ENCODE results near the gene SETSIP. TPM values are rescaled to one million over a fixed set of nuclear protein-coding genes. Genes with fewer than 3 reads are reported as not detected.
A peak's percentile ranks its signal among the peaks of the same experiment; 100 is the strongest.
"Not testable (repeated sequence)": the region's sequence is repeated elsewhere in the genome, so short reads cannot be mapped to it uniquely, and the experiment has no call there.

The SETSIP gene
- total RNA-seq, 2 experiments from 2014 or later: not detected

- POLR2A ChIA-PET: no interaction called here
- Mint-ChIP-seq H3K4me3 (no peak overlapping the region), H3K27ac (no peak overlapping the region), H3K4me1 (no peaks in the 10 kb centered on the region), H3K27me3 (peaks cover 5% of the 10 kb centered on the region), H3K9me3 (no peaks in the 10 kb centered on the region), H3K36me3 (ENCODE audit: low read depth) (no peaks in the 10 kb centered on the region)
- no peak for DNase-seq
- CTCF ChIA-PET: interaction anchor here (0.9 kb wide), 1 partner anchor 10 kb away, joined by 3 read pairs; no protein-coding TSS in a partner anchor
Measured at GRCh38 chr1:92040971-92041370, 34.2 kb downstream of the SETSIP start.

GRCh38 chr1:92038695-92039346, 36.4 kb downstream of the SETSIP start:
- H3K4me1 Mint-ChIP-seq: no peaks in the 10 kb centered on the region
- no peak overlapping the region for H3K27ac Mint-ChIP-seq
- H3K9me3 Mint-ChIP-seq: no peaks in the 10 kb centered on the region
- no peaks in the 10 kb centered on the region for H3K36me3 Mint-ChIP-seq (ENCODE audit: low read depth)
- CTCF ChIA-PET: interaction anchor here (1.0 kb wide), 1 partner anchor 8 kb away, joined by 6 read pairs; no protein-coding TSS in a partner anchor
- no peak overlapping the region for H3K4me3 Mint-ChIP-seq
- peaks cover 3% of the 10 kb centered on the region for H3K27me3 Mint-ChIP-seq
- no peak for DNase-seq
- POLR2A ChIA-PET: no interaction called here

- no peak overlapping the region for H3K27ac Mint-ChIP-seq
- no peak for DNase-seq
- no peak overlapping the region for H3K4me3 Mint-ChIP-seq
- no peaks in the 10 kb centered on the region for H3K4me1 Mint-ChIP-seq
- peaks cover 3% of the 10 kb centered on the region for H3K27me3 Mint-ChIP-seq
- H3K9me3 Mint-ChIP-seq: no peaks in the 10 kb centered on the region
- CTCF ChIA-PET: interaction anchor here (0.6 kb wide), 1 partner anchor 343 kb away, joined by 3 read pairs; no protein-coding TSS in a partner anchor
- no peaks in the 10 kb centered on the region for H3K36me3 Mint-ChIP-seq (ENCODE audit: low read depth)
- POLR2A ChIA-PET: no interaction called here
Measured at GRCh38 chr1:92037400-92037799, 37.8 kb downstream of the SETSIP start.

- ChIA-PET CTCF (interaction anchor here (0.5 to 2.0 kb wide), 4 partner anchors 10 to 193 kb away, joined by 3 to 7 read pairs (median 4); no protein-coding TSS in a partner anchor), POLR2A (no interaction called here)
- no peak overlapping the region for H3K4me3 Mint-ChIP-seq
- H3K27me3 Mint-ChIP-seq: peaks cover 19% of the 10 kb centered on the region
- DNase-seq: no peak
- peaks cover 14% of the 10 kb centered on the region for H3K4me1 Mint-ChIP-seq
- no peaks in the 10 kb centered on the region for H3K36me3 Mint-ChIP-seq (ENCODE audit: low read depth)
- H3K9me3 Mint-ChIP-seq: no peaks in the 10 kb centered on the region
- H3K27ac Mint-ChIP-seq: no peak overlapping the region
Measured at GRCh38 chr1:92031281-92032110, 43.7 kb downstream of the SETSIP start.

GRCh38 chr1:92030656-92031107, 44.5 kb downstream of the SETSIP start:
- Mint-ChIP-seq H3K27ac (no peak overlapping the region), H3K36me3 (ENCODE audit: low read depth) (peaks cover under 1% of the 10 kb centered on the region), H3K4me3 (peak overlapping the region; percentile 62), H3K4me1 (peaks cover 14% of the 10 kb centered on the region), H3K9me3 (no peaks in the 10 kb centered on the region), H3K27me3 (peaks cover 17% of the 10 kb centered on the region)
- ChIA-PET POLR2A (no interaction called here), CTCF (interaction anchor here (0.5 to 2.0 kb wide), 5 partner anchors 9 to 110 kb away, joined by 3 to 7 read pairs (median 5); no protein-coding TSS in a partner anchor)
- no peak for DNase-seq

- ChIA-PET POLR2A (no interaction called here), CTCF (no interaction called here)
- H3K4me3 Mint-ChIP-seq: peak overlapping the region; percentile 47
- H3K4me1 Mint-ChIP-seq: peaks cover 14% of the 10 kb centered on the region
- H3K27ac Mint-ChIP-seq: no peak overlapping the region
- peaks cover 18% of the 10 kb centered on the region for H3K27me3 Mint-ChIP-seq
- H3K36me3 Mint-ChIP-seq (ENCODE audit: low read depth): peaks cover 2% of the 10 kb centered on the region
- H3K9me3 Mint-ChIP-seq: no peaks in the 10 kb centered on the region
- DNase-seq: no peak
Measured at GRCh38 chr1:92029241-92029922, 45.8 kb downstream of the SETSIP start.

- ChIA-PET POLR2A (no interaction called here), CTCF (no interaction called here)
- no peak for DNase-seq
- H3K4me3 Mint-ChIP-seq: no peak overlapping the region
- no peak overlapping the region for H3K27ac Mint-ChIP-seq
- H3K4me1 Mint-ChIP-seq: peaks cover 14% of the 10 kb centered on the region
- peaks cover 27% of the 10 kb centered on the region for H3K27me3 Mint-ChIP-seq
- peaks cover 7% of the 10 kb centered on the region for H3K9me3 Mint-ChIP-seq
- H3K36me3 Mint-ChIP-seq (ENCODE audit: low read depth): peaks cover 2% of the 10 kb centered on the region
Measured at GRCh38 chr1:92026806-92027205, 48.4 kb downstream of the SETSIP start.

GRCh38 chr1:92026042-92026441, 49.2 kb downstream of the SETSIP start:
- H3K4me3 Mint-ChIP-seq; DNase-seq; CTCF ChIA-PET; H3K36me3 Mint-ChIP-seq (ENCODE audit: low read depth); POLR2A ChIA-PET; H3K27ac Mint-ChIP-seq: not testable (repeated sequence)
- Mint-ChIP-seq H3K9me3 (peaks cover 11% of the 10 kb centered on the region), H3K4me1 (peaks cover 14% of the 10 kb centered on the region), H3K27me3 (peaks cover 27% of the 10 kb centered on the region)

Other genes starting within 250 kb of the SETSIP start
- 10 to 100 TPM; 12.9 to 13.0 TPM for gene TGFBR3, start 189.3 kb downstream of the SETSIP start, total RNA-seq
- not detected for gene BRDT, start 126.0 kb downstream of the SETSIP start, total RNA-seq
- not detected for gene EPHX4, start 45.4 kb downstream of the SETSIP start, total RNA-seq
- 1 to 10 TPM; 1.6 to 2.7 TPM for gene BTBD8, start 4.9 kb upstream of the SETSIP start, total RNA-seq
- not detected for gene C1orf146, start 142.5 kb upstream of the SETSIP start, total RNA-seq
- 10 to 100 TPM; 14.2 to 18.2 TPM for gene GLMN, start 223.6 kb upstream of the SETSIP start, total RNA-seq
- 10 to 100 TPM; 28.1 to 35.3 TPM for gene RPAP2, start 223.6 kb upstream of the SETSIP start, total RNA-seq

All from activated CD4-positive, alpha-beta T cell treated with anti-CD3 and anti-CD28 coated beads, Interleukin-2, amount 10 ng/mL, durations not matched to agents 7 days and 5 days (primary cell).